ENCODE results near the gene BEND5. TPM values are rescaled to one million over a fixed set of nuclear protein-coding genes. Genes with fewer than 3 reads are reported as not detected.

BEND5 gene
- total RNA-seq, 2 donors from 2014 or later, result 2.7 to 2.8 TPM

DNA sequence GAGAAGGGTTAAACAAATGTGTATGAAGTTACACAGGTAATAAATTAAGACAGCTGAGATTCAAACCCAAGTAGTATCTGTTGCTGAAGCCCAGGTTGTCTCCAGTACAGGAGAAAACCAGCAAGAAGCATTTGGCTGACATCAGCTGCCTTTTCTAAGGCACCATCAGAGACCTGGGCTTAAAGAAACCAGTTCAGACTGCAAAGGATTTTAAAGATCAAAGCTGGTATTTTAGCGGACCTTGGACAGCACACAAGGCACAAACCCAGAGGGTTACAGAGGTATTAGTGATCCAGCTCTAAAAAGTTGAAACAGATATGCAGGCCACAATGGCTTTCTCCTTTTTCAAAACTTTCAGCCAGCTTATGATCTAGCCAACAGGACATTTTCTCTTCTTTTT is 23.4 kb downstream of the BEND5 start:
- TF ChIP-seq, protein P1, sequence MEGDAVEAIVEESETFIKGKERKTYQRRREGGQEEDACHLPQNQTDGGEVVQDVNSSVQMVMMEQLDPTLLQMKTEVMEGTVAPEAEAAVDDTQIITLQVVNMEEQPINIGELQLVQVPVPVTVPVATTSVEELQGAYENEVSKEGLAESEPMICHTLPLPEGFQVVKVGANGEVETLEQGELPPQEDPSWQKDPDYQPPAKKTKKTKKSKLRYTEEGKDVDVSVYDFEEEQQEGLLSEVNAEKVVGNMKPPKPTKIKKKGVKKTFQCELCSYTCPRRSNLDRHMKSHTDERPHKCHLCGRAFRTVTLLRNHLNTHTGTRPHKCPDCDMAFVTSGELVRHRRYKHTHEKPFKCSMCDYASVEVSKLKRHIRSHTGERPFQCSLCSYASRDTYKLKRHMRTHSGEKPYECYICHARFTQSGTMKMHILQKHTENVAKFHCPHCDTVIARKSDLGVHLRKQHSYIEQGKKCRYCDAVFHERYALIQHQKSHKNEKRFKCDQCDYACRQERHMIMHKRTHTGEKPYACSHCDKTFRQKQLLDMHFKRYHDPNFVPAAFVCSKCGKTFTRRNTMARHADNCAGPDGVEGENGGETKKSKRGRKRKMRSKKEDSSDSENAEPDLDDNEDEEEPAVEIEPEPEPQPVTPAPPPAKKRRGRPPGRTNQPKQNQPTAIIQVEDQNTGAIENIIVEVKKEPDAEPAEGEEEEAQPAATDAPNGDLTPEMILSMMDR (IDR thresholded peaks at IDR 0.05), result no peak
- no peak for DNase-seq (ENCODE audit: low spot score)
- no peaks in the 10 kb centered on the region for H3K27me3 ChIP-seq

DNA sequence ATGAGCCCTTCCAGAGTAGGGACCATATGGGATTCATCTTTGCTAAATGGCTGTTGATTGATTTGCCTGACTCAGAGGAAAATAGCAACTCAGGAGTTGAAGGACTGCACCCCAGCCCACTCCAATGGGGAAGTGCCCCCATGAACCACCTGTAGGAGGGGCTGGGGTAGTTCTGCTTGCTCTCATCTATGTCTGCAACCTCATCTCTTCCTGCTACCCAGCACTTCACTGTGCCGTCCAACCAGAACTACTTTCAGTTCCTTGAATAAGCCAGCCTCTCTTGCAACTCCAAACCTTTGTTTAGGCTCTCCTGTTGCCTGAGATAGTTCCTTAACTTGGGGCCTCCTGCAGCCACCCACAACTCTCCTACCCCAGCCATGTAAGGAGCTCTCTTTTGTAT is 26.6 kb downstream of the BEND5 start:
- peaks cover 0 to 10% of the 10 kb centered on the region in 2 donors for H3K4me1 ChIP-seq
- DNase-seq (ENCODE audit: low spot score), result no peak
- no peaks in the 10 kb centered on the region for H3K27me3 ChIP-seq
- no peak overlapping the region for H3K4me3 ChIP-seq
- TF ChIP-seq, protein P1 (IDR thresholded peaks at IDR 0.05), result no peak
- no peak overlapping the region for H3K27ac ChIP-seq
- H3K36me3 ChIP-seq, result peaks cover 4% of the 10 kb centered on the region
- H3K9me3 ChIP-seq, result no peaks in the 10 kb centered on the region

More for the DNA sequence above, 23.4 kb downstream of the BEND5 start:
- Histone ChIP-seq H3K9me3 (no peaks in the 10 kb centered on the region), H3K36me3 (peaks cover 14% of the 10 kb centered on the region), H3K4me1 (peaks cover 0 to 10% of the 10 kb centered on the region in 2 donors), H3K4me3 (no peak overlapping the region), H3K27ac (no peak overlapping the region)

DNA sequence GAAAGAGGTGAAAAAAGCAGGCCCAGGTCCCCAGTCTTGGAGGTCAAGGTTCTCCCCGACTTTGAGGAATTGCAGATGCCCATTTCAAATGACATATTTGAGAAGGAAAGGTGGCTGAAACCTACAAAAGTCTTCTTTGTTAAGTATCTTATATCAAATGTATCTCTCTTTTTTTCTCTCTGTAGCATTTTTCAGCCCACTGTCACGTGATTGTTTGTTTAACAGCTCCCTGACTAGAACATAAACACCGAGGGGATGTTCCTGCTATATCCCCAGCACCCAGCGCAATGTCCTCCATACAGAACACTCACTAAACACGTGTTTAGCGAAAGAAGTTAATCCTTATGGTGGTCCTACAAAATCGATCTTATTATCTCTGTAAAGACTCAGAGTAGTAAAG is 27.6 kb downstream of the BEND5 start:
- TF ChIP-seq, protein P1 (IDR thresholded peaks at IDR 0.05), result no peak

DNA sequence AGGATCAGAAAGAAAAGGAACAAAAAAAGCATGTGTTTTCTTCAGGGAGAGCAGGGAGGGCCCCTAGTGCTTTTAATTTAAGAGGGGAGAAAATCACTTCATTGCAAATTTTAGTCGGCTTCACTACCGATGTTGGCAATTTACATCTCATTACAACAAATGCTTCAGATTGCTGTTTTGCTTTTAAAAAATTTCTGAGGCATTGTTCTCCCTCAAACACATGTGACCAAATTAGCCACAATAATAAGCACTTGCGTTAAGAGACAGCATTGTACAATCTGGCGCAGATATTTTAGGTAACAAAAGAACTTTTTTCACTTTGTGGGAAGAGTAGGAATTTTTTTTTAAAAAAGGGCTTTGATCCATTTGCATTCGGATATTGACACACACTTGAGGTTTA is 29.8 kb downstream of the BEND5 start:
- Histone ChIP-seq H3K36me3 (no peaks in the 10 kb centered on the region), H3K4me1 (peaks cover 0 to 1% of the 10 kb centered on the region in 2 donors), H3K27me3 (no peaks in the 10 kb centered on the region), H3K9me3 (no peaks in the 10 kb centered on the region), H3K4me3 (no peak overlapping the region), H3K27ac (no peak overlapping the region)
- DNase-seq (ENCODE audit: low spot score), result no peak
- TF ChIP-seq, protein P1 (IDR thresholded peaks at IDR 0.05), result no peak

More for the DNA sequence above, 27.6 kb downstream of the BEND5 start:
- no peak for DNase-seq (ENCODE audit: low spot score)
- Histone ChIP-seq H3K9me3 (no peaks in the 10 kb centered on the region), H3K4me3 (no peak overlapping the region), H3K27ac (no peak overlapping the region), H3K4me1 (peaks cover 0 to 10% of the 10 kb centered on the region in 2 donors), H3K27me3 (no peaks in the 10 kb centered on the region), H3K36me3 (peaks cover 4% of the 10 kb centered on the region)

DNA sequence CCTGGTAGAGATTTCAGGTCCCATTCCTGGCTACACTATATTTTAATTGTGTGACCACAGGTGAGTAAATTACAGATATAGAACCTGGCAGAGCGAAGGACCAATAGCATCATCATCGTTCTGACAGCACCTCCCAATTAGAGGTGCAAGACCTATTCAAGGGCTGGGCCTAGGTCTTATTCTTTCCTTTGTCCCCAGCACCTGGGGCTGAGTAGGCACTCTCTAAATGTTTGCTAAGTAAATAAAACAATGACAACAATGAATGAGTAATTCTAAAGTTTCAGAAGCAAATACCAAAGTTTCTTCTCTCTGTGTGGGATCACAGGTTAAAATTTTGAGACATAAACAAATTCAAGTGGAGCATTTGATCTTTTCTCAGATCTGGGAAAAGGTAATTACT is 32.7 kb downstream of the BEND5 start:
- no peaks in the 10 kb centered on the region for H3K36me3 ChIP-seq
- no peak overlapping the region for H3K27ac ChIP-seq
- TF ChIP-seq, protein P1 (IDR thresholded peaks at IDR 0.05), result no peak
- H3K4me1 ChIP-seq, result no peaks in the 10 kb centered on the region
- no peak overlapping the region for H3K4me3 ChIP-seq
- DNase-seq (ENCODE audit: low spot score), result no peak
- no peaks in the 10 kb centered on the region for H3K9me3 ChIP-seq
- H3K27me3 ChIP-seq, result no peaks in the 10 kb centered on the region

DNA sequence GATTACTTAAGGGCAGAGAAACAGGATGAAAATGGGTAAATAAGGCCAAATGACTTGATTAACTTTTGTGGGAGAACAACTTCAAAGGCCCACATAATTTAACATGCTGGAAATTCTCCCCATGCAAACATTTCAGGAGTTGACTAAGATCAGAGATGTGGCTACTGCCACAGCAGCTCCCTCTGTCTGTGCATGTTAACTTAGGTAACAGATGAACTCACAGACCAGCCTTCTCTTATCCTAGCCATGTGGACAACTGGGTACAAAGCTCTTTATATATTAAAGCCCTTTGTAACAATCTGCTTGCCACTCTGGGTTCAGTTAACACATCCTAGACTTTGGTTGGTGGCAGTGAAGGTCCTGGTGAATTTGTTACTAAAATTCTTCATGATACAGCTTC is 33.2 kb downstream of the BEND5 start:
- H3K27ac ChIP-seq, result no peak overlapping the region
- DNase-seq (ENCODE audit: low spot score), result no peak
- H3K4me1 ChIP-seq, result no peaks in the 10 kb centered on the region
- no peaks in the 10 kb centered on the region for H3K36me3 ChIP-seq
- H3K27me3 ChIP-seq, result no peaks in the 10 kb centered on the region
- TF ChIP-seq, protein P1 (IDR thresholded peaks at IDR 0.05), result no peak
- no peaks in the 10 kb centered on the region for H3K9me3 ChIP-seq
- H3K4me3 ChIP-seq, result no peak overlapping the region
